Left colon (tissue), 2 donors: Measurements from ENCODE around the gene SANBR. TPM values are rescaled to one million over a fixed set of nuclear protein-coding genes. Genes with fewer than 3 reads are reported as not detected.

Source experiments
- ATAC-seq: fragments of 200-7000 bp; cut with Tn5 transposase; one replicate; pipeline ENCODE4 v1.9.1; 2020; ENCODE audit warnings: mild to moderate bottlenecking, moderate library complexity
- DNase-seq, 2 donors: peaks; one replicate each; pipeline ENCODE4 v3.0.0-alpha.2; 2020
- intact Hi-C, 2 donors: fragments of 100-400 bp; cut with DNase I in 1 of 2; cut with micrococcal nuclease in 1 of 2; formaldehyde crosslinking; loops; one replicate each; pipeline versions ENCODE4 v1.11.2 to v1.14.0; 2022; cut with DNase I, micrococcal nuclease
- total RNA-seq, 2 donors: library from RNA; stranded (reverse); fragmentation: NEBNext Ultra II Directional; extraction: Animal tissue kit (Norgen Biotek cat#: 25700); gene quantifications; one replicate each; pipeline ENCODE4 v1.2.1, GENCODE V29; 2021
- donor health status: DM: no; HTN: no; CAD: no.
- donor health status: DM: yes; HTN: yes; CAD: no.

The SANBR gene
- total RNA-seq, 2 donors from 2014 or later, result 11.4 to 14.4 TPM

DNA sequence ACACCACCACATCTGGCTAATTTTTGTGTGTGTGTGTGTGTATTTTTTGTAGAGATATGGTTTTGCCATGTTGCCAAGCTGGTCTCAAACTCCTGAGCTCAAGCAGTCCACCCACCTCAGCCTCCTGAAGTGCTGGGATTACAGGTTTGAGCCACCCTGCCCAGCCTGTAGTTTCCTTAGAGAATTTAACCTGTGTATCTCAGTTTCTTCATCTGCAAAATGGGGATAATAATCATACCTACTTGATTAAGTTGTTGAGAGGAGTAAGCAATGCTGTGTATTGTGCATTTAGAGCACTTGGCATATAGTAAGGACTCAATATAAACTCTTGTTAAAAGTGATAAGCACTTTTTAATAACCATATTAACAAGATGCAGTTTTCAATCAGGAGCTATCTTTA, 6.3 kb upstream of the SANBR start:
- no peak for DNase-seq
- no peak for ATAC-seq
- intact Hi-C loops, result no loop called here

DNA sequence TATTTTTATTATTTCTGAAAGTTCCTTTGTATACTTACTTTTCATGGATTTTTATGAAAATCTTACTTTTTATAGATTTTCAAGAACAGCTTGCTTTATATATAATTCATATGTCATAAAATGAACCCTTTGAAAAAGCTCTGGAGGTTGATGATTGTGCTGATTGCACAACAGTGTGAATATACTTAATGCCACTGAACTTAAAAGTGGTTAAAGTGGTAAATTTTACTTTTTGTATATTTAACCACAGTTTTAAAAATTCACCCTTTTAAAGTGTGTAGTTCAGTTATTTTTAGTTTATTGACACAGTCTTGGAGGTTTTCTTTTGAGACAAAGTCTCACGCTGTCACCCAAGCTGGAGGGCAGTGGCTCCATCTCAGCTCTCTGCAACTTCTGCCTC, 8.4 kb downstream of the SANBR start:
- intact Hi-C loops, result no loop called here
- DNase-seq (no peak), ATAC-seq (no peak)

DNA sequence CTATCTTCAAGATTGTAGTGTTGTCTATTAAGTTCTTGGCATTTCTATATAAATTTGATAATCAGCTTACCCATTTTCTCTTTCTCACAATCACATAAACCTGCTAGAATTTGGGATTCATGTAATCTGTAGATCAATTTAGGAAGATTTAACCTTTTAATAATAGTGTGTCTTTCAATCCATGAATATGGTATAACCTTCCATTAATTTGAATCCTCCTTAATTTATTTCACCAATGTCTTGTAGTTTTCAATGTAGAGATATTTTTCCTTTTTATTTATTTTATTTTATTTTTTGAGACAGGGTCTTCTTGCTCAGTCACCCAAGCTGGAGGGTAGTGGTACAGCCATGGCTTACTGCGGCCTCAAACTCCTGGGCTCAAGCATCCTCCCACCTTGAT, 20.2 kb downstream of the SANBR start:
- intact Hi-C loops, result no loop called here
- no peak for ATAC-seq
- no peak for DNase-seq

DNA sequence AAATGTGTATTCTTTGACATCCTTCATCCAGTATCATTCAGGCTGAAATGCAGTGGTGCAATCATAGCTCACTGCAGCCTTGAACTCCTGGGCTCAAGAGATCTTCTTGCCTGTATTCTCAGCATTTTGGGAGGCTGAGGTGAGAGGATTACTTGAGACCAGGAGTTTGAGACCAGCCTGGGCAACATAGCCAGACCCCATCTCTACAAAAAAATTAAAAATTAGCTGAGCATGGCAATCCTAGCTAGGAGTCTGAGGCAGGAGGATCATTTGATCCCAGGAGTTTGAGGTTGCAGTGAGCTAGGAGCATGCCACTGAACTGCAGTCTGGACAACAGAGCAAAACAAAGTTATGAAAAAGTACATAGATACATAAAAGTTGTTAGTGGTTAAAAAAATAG, 24.1 kb downstream of the SANBR start:
- ATAC-seq, result no peak

DNA sequence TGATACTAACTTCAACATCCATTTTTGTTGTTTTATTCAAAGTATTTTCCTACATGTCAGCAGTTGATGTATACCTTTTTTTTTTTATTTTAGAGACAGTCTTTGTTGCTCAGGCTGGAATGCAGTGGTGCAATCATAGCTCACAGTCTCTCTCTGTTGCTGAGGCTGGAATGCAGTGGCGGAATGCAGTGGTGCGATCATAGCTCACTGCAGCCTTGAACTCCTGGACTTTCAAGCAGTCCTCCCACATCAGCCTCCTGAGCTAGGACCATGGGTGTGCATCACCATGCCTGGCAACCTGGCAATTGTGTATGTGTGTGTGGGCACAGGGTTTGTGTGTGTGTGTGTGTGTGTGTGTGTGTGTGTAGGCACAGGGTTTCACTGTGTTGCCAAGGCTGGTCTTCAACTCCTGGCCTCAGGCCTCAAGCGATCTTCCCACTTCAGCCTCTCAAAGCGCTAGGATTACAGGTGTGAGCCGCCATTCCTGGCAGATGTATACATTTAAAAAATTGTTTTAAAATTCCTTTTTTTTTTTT, 24.8 kb downstream of the SANBR start:
- intact Hi-C loops, result no loop called here
- ATAC-seq (no peak), DNase-seq (no peak)

More for the DNA sequence above, 24.1 kb downstream of the SANBR start:
- DNase-seq, result no peak
- intact Hi-C loops, result no loop called here

DNA sequence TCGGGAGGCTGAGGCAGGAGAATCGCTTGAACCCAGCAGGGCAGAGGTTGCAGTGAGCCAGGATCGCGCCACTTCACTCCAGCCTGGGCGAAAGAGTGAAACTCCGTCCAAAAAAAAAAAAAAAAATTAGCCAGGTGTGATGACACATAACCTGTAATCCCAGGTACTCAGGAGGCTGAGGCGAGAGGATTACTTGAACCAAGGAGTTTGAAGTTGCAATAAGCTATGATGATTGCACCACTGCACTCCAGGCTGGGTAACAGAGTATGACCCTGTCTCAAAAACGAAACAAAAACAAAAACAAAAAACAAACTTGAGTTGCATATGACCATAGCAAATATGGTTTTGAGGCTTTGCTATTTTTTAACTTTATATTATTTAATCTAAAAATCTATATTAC, 25.8 kb downstream of the SANBR start:
- intact Hi-C loops, result no loop called here
- ATAC-seq (no peak), DNase-seq (no peak)

DNA sequence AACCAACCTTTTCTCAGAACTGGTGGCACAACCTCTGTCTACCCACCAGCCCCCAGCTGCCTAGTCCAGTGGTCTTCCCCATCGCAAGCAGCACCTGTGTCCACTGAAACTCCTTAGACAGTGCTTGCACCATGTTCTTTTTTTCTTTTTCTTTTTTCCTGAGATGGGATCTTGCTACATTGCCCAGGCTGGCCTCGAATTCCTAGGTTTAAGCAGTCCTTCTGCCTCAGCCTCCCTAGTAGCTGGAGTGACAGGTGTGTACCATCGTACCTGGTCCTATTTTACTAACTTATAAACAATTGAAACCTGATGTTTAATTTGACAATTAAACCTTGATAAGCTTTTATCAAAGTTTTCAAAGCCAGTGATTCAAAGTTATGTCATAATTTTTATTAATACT, 30.8 kb downstream of the SANBR start:
- DNase-seq (no peak), ATAC-seq (no peak)
- intact Hi-C loops, result no loop called here

DNA sequence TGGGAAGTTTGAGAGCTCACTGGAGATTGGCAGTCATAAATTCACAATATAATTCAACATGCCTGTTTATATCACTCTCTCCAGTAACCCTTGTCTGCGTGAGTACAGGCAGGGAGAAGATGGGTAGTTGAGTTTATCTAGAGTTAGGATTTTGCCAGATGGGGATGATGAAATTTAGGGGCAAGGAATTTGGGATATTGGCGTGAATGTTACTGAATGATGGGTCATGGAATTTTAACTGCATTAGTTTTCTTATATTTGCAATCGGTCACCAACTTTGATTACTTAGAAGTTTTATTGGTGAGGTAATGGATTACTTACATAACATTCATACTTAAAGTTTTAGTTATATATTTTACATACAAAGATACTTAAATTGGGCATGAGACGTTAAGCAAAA, 35.1 kb downstream of the SANBR start:
- DNase-seq, result no peak
- no peak for ATAC-seq
- intact Hi-C loops, result no loop called here

DNA sequence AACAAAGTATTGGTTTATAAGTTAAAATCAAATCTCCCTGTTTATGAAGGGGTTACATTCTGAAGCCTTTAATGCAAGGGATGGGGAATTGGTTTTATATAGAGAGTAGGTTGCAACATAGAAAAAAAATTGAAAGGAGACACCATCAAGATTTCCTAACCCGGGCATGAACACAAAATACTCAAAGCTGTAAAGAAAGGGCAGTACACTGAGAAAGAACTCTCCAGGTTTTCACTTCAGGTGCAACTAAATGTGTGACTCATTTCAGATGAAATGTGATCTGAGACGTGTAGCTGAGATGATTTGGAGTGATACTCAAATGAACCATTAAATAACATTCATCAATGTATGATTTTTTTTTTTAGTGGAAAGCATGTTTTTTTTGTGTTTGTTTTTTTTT, 43.6 kb downstream of the SANBR start:
- DNase-seq, result no peak
- intact Hi-C loops, result no loop called here
- ATAC-seq, result no peak

DNA sequence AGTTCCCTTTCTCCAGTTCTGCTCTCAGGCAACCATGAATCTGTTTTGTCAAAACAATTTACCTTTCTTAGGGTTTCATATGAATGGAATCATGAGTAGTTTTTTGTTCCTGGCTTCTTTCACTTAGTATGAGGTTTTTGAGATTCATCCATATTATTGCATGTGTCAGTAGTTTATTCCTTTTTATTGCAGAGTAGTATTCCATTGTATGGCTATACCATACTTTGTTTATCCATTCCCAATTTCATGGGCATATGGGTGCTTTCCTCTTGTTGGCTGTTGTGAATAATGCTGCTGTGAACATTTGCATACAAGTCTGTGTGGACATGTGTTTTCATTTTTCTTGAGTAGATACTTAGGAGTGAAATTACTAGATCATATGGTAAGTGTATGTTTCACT, 46.0 kb downstream of the SANBR start:
- DNase-seq, result no peak
- intact Hi-C loops, result no loop called here
- no peak for ATAC-seq

DNA sequence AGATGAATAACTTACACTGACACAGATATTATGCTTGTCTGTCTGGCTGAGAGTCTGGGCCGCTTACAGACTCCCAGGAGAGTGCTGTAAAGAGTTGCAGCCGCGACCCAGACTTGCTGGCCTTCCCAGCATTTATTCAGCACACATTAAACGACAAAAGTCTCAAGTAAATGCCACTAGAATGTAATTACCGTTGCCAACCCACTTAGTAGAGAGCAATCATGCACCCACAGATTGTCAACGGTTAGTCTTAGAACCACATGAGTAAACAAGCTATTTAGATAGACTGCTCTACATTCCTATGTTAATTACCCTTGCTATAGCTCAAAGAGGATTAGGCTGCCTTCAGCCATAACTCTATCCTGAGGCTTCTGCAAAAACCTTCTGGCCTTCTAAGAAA, 48.5 kb downstream of the SANBR start:
- intact Hi-C loops, result no loop called here
- DNase-seq (no peak), ATAC-seq (no peak)

Other genes with a start within 250 kb of the SANBR start
- gene REL, start 184.3 kb upstream of the SANBR start, total RNA-seq, result 10 to 100 TPM; 16.2 to 19.9 TPM
- 10 to 100 TPM; 30.1 to 33.3 TPM for gene PEX13, start 48.2 kb upstream of the SANBR start, total RNA-seq
- gene PUS10, start 47.6 kb upstream of the SANBR start, total RNA-seq, result 10 to 100 TPM in 1 of 2 donors, 1 to 10 TPM in 1; 9.1 to 11.2 TPM
- 1 to 10 TPM; 2.0 to 2.2 TPM for gene C2orf74, start 96.3 kb downstream of the SANBR start, total RNA-seq